ENCODE results near the gene AZU1. TPM values are rescaled to one million over a fixed set of nuclear protein-coding genes. Genes with fewer than 3 reads are reported as not detected.
"Not testable (repeated sequence)": the region's sequence is repeated elsewhere in the genome, so short reads cannot be mapped to it uniquely, and the experiment has no call there.

The AZU1 gene
- total RNA-seq, 1 donor from 2014 or later = not detected

DNA sequence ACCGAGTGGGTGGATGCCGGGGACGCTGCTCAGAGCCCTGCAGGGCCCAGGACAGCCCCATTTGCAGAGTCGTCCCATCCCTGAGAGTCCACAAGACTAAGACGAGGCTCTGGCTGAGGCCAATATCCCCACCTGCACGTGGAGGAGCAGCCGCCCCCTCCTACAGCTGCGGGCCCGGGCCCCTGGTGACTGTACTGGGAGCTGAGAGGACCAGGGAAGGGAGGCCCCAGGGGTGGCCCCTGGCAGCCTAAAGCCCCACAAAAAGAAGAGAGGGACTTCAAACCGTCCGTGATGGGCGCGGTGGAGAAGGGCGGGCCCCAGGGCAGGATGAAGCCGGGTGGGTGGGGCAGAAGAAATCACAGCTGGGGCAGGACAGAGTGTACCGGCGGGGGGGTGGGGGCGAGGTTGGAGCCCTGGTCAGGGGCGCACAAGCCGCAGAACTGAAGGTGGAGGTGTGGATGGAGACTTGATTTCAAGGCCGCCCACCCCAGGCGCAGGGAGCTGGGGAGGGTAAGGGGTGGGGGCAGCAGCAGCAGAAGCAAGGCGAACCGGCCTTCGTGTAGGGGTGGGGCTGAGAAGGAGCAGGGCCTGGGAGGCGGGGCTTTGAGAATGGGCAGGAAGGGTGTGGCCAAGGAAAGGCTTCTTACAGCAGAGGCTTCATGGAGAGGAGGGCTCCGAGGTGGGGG, 44.8 kb downstream of the AZU1 start:
- peak; percentile 89 for DNase-seq (ENCODE audit: low spot score)

DNA sequence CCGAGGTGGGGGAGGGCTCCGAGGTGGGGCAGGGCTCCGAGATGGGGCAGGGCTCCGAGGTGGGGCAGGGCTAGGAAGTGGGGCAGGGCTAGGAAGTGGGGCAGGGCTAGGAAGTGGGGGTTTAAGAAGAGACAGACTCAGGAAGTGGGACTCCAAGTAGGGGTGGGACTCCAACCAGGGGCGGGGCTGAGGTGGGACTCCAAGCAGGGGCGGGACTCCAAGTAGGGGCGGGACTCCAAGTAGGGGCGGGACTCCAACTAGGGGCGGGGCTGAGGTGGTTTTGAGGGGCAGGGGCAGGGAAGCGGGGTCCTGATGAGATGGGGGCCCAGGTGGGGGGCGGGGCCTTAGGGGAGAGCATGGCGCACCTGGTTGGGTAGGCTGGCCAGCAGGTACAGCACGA, 45.4 kb downstream of the AZU1 start:
- DNase-seq (ENCODE audit: low spot score) = no peak

DNA sequence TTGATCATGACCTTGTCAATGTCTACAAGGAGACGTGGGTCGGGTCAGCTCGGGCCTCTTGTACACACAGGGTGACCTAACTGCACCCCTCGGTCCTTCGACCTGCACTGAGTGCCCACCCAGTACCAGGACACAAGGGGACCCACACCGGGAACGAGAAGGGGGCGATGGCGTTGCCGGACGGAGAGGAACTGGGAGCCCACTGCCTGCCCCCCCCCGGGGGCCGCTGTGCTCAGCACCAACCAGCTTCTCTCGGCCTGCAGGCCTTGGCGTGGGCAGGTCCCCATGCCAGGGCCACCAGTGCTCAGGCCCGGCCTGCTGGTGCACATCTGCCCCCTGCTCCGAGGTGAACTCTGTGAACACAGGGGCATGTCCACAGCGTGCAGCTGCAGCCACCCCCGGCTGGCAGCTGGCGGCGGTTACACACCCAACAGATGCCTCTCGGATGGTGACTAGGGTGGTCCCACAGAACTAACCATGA, 46.0 kb downstream of the AZU1 start:
- no peak for DNase-seq (ENCODE audit: low spot score)

DNA sequence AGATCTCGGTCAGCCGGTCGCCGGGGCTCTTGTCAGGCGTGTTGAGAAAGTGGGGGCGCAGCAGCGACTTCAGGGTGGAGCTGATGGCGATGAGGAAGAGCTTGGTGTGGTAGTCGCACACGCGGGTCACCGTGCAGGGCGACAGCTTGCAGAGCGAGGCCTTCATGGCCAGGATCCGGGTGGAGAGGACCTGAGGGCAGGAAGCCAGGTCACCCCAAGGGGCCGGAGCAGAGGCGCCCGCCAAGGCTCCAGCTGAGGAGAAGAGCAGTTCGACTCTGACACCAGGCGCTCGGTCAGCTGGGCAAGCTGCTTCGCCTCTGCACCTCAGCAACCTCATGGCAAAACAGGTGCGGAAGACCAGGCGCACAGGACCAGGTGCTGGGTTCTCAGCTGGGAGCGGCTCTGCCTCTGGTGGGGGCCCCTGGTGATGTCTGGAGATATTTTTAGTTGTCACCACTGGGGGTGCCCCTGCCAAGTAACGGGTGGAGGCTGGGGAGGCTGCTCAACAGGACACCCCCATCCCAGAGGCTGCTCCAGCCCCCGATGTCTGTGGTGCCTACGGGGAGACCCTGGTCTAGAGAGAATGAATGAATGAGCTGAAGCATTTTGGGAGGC, 47.7 kb downstream of the AZU1 start:
- DNase-seq (ENCODE audit: low spot score) = no peak

DNA sequence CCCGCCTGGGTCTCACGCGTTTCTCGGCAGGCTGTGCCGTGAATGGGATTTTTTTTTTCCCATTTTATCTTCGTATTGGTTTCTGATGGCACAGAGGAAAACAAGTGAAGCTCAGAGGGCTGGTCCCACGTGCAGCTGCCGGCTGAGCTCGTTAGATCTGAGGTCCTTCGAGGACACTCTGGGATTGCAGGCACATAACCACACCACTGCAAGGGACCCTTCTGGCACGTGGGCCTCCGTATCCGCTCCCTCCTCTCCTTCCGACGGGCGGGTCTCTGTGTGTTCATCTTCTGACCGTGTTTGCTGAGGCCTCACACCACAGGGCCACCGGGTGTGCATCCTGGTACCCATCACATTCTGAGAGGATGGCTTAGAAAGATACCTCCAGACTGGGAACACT, 48.5 kb downstream of the AZU1 start:
- DNase-seq (ENCODE audit: low spot score) = no peak

DNA sequence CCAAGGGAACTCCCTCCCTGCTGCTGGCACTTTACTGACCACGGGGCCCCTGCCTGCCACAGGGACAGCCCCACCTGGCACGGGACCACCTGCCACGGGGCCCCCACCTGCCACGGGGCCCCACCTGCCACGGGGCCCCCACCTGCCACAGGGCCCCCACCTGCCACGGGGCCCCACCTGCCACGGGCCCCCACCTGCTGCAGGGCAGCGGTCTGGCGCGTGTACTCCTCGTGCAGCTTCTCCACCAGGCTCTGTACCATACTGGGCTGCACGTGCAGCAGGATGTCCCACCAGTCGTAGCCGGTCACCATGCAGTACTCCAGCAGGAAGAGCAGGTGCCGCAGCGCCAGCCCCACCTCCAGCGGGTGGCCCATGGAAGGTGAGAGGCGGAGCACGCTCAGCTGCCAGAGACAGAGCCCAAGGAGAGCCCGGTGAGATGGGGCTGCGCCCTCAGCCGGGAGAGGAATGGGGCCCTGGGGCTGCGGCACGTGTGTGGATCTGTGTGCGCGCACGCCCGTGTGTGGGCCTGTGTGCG, 49.2 kb downstream of the AZU1 start:
- DNase-seq (ENCODE audit: low spot score) = no peak

DNA sequence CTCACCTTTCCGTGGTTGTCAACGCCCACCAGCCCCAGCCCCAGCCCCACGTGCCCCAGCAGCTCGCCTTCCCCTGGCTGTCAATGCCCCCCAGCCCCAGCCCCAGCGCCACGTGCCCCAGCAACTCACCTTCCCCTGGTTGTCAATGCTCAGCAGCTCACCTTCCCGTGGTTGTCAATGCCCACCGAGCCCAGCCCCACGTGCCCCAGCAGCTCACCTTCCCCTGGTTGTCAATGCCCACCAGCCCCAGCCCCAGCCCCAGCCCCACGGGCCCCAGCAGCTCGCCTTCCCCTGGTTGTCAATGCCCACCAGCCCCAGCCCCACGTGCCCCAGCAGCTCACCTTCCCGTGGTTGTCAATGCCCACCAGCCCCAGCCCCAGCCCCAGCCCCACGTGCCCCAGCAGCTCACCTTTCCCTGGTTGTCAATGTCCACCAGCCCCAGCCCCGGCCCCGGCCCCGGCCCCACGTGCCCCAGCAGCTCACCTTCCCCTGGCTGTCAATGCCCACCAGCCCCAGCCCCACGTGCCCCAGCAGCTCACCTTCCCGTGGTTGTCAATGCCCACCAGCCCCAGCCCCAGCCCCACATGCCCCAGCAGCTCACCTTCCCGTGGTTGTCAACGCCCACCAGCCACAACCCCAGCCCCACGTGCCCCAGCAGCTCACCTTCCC, 50.5 kb downstream of the AZU1 start:
- not testable (repeated sequence) for DNase-seq (ENCODE audit: low spot score)

DNA sequence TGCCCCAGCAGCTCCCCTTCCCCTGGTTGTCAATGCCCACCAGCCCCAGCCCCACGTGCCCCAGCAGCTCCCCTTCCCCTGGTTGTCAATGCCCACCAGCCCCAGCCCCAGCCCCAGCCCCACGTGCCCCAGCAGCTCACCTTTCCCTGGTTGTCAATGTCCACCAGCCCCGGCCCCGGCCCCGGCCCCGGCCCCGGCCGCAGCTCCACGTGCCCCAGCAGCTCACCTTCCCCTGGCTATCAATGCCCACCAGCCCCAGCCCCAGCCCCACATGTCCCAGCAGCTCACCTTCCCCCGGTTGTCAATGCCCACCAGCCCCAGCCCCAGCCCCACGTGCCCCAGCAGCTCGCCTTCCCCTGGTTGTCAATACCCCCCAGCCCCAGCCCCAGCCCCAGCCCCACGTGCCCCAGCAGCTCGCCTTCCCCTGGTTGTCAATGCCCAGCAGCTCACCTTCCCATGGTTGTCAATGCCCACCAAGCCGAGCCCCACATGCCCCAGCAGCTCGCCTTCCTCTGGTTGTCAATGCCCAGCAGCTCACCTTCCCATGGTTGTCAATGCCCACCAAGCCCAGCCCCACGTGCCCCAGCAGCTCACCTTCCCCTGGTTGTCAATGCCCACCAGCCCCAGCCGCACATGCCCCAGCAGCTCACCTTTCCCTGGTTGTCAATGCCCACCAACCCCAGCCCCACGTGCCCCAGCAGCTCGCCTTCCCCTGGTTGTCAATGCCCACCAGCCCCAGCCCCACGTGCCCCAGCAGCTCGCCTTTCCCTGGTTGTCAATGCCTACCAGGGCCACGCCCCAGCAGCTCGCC, 51.3 kb downstream of the AZU1 start:
- DNase-seq (ENCODE audit: low spot score) = not testable (repeated sequence)

DNA sequence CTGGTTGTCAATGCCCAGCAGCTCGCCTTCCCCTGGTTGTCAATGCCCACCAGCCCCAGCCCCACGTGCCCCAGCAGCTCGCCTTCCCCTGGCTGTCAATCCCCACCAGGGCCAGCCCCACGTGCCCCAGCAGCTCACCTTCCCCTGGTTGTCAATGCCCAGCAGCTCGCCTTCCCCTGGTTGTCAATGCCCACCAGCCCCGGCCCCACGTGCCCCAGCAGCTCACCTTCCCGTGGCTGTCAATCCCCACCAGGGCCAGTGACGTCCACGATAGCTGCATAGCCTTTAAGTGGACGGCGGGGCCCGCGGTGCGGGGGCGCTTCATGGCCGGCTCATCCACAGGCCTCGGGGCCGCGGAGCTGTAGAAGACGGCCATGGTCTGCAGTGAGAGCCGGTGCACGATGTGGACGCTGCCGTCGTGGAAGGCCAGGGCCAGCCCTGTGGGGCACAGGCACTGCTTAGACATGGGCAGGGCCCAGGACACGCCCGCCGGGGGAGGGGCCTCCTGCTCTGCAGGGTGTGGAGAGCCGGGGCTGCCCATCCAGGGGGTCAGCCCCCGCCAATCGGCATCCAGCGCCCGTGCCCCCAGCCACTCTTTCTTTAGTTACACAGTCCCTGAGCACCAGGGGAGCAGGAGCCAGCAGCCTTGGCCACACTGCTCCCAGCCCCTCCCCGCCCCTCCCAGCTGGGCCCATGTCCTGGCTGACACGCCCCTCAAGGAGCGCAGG, 52.2 kb downstream of the AZU1 start:
- DNase-seq (ENCODE audit: low spot score) = no peak

Other genes starting within 250 kb of the AZU1 start
- gene HCN2, start 238.0 kb upstream of the AZU1 start, total RNA-seq = not detected
- 56.4 TPM for gene POLRMT, start 194.3 kb upstream of the AZU1 start, total RNA-seq
- gene FGF22, start 188.0 kb upstream of the AZU1 start, total RNA-seq = 0.29 TPM
- gene RNF126, start 164.6 kb upstream of the AZU1 start, total RNA-seq = 54.5 TPM
- 29.8 TPM for gene FSTL3, start 151.4 kb upstream of the AZU1 start, total RNA-seq
- gene PRSS57, start 132.4 kb upstream of the AZU1 start, total RNA-seq = not detected
- gene PALM, start 118.9 kb upstream of the AZU1 start, total RNA-seq = 26.0 TPM
- gene MISP, start 76.7 kb upstream of the AZU1 start, total RNA-seq = 2.4 TPM
- gene PTBP1, start 30.4 kb upstream of the AZU1 start, total RNA-seq = 374 TPM
- gene PLPPR3, start 5.9 kb upstream of the AZU1 start, total RNA-seq = not detected
- not detected for gene PRTN3, start 13.2 kb downstream of the AZU1 start, total RNA-seq
- gene ELANE, start 24.5 kb downstream of the AZU1 start, total RNA-seq = 0.81 TPM
- 139 TPM for gene CFD, start 31.8 kb downstream of the AZU1 start, total RNA-seq
- gene MED16, start 65.3 kb downstream of the AZU1 start, total RNA-seq = 63.7 TPM
- gene RNU6-9, start 65.6 kb downstream of the AZU1 start, total RNA-seq = not detected
- 69.5 TPM for gene R3HDM4, start 85.4 kb downstream of the AZU1 start, total RNA-seq
- not detected for gene KISS1R, start 89.5 kb downstream of the AZU1 start, total RNA-seq
- 8.4 TPM for gene ARID3A, start 98.2 kb downstream of the AZU1 start, total RNA-seq
- 36.6 TPM for gene WDR18, start 156.5 kb downstream of the AZU1 start, total RNA-seq
- not detected for gene GRIN3B, start 172.6 kb downstream of the AZU1 start, total RNA-seq
- 210 TPM for gene TMEM259, start 193.3 kb downstream of the AZU1 start, total RNA-seq
- gene RNU6-2, start 193.7 kb downstream of the AZU1 start, total RNA-seq = not detected
- gene CNN2, start 198.8 kb downstream of the AZU1 start, total RNA-seq = 223 TPM
- gene ABCA7, start 212.3 kb downstream of the AZU1 start, total RNA-seq = 21.4 TPM
- gene ARHGAP45, start 239.3 kb downstream of the AZU1 start, total RNA-seq = 20.7 TPM

Data from ureter (tissue), 1 donor.